NCI-H2029 (cell line): ENCODE data around the gene PTPN3.
"Not testable (repeated sequence)": the region's sequence is repeated elsewhere in the genome, so short reads cannot be mapped to it uniquely, and the experiment has no call there.

Source experiments
- DNase-seq: peaks from one replicate; lab custom pipeline; 2025; lab: John Stamatoyannopoulos, UW

The PTPN3 gene

GRCh38 chr9:109387206-109387605 lies 110.9 kb downstream of the PTPN3 start:
- no peak for DNase-seq

GRCh38 chr9:109385499-109385898 lies 112.6 kb downstream of the PTPN3 start:
- DNase-seq, result no peak

GRCh38 chr9:109383947-109384346 lies 114.2 kb downstream of the PTPN3 start:
- DNase-seq, result no peak

GRCh38 chr9:109383356-109383755 lies 114.8 kb downstream of the PTPN3 start:
- no peak for DNase-seq

GRCh38 chr9:109382585-109382984 lies 115.5 kb downstream of the PTPN3 start:
- DNase-seq, result no peak

GRCh38 chr9:109382182-109382581 lies 115.9 kb downstream of the PTPN3 start:
- DNase-seq, result no peak

GRCh38 chr9:109381011-109381729 lies 116.9 kb downstream of the PTPN3 start:
- DNase-seq, result no peak

- DNase-seq, result no peak
Measured at GRCh38 chr9:109379513-109379912, 118.6 kb downstream of the PTPN3 start.

GRCh38 chr9:109378316-109378715 lies 119.8 kb downstream of the PTPN3 start:
- no peak for DNase-seq

- no peak for DNase-seq
Measured at GRCh38 chr9:109372246-109372645, 125.9 kb downstream of the PTPN3 start.

- DNase-seq, result no peak
Measured at GRCh38 chr9:109371374-109371773, 126.7 kb downstream of the PTPN3 start.

- no peak for DNase-seq
Measured at GRCh38 chr9:109369285-109369684, 128.8 kb downstream of the PTPN3 start.

GRCh38 chr9:109360771-109361170 lies 137.3 kb downstream of the PTPN3 start:
- DNase-seq, result no peak

- DNase-seq, result not testable (repeated sequence)
Measured at GRCh38 chr9:109358968-109359603, 139.0 kb downstream of the PTPN3 start.

GRCh38 chr9:109355564-109356297 lies 142.4 kb downstream of the PTPN3 start:
- DNase-seq, result no peak

- DNase-seq, result no peak
Measured at GRCh38 chr9:109354190-109354589, 143.9 kb downstream of the PTPN3 start.

- DNase-seq, result no peak
Measured at GRCh38 chr9:109351032-109351431, 147.1 kb downstream of the PTPN3 start.

- DNase-seq, result no peak
Measured at GRCh38 chr9:109349421-109349846, 148.7 kb downstream of the PTPN3 start.

GRCh38 chr9:109346904-109347303 lies 151.2 kb downstream of the PTPN3 start:
- DNase-seq, result no peak

- DNase-seq, result no peak
Measured at GRCh38 chr9:109344866-109345265, 153.2 kb downstream of the PTPN3 start.

- no peak for DNase-seq
Measured at GRCh38 chr9:109342878-109343277, 155.2 kb downstream of the PTPN3 start.

GRCh38 chr9:109341561-109341960 lies 156.5 kb downstream of the PTPN3 start:
- DNase-seq, result no peak

GRCh38 chr9:109340979-109341378 lies 157.1 kb downstream of the PTPN3 start:
- DNase-seq, result not testable (repeated sequence)
